Gastroesophageal sphincter (tissue), 4 donors: Measurements from ENCODE around the gene PCGF1. TPM values are rescaled to one million over a fixed set of nuclear protein-coding genes. Genes with fewer than 3 reads are reported as not detected.

Source experiments
- ATAC-seq: fragments of 150-250 bp; one replicate; pipeline ENCODE4 v1.9.1; 2016; ENCODE audit warnings: mild to moderate bottlenecking, moderate library complexity
- H3K27ac ChIP-seq, 4 donors: fragments of 200-600 bp; sonication (generic) in 3 of 4; 1 replicate in 3 of 4; 2 replicates in 1 of 4; pipeline ENCODE4 v1.5.1; 2016 to 2019
- H3K27me3 ChIP-seq: fragments of 200-600 bp; sonication (generic); one replicate; pipeline ENCODE4 v1.5.1; 2019
- H3K36me3 ChIP-seq, 2 donors: fragments of 200-600 bp; sonication (generic); one replicate each; pipeline ENCODE4 v1.5.1; 2019; ENCODE audit warnings: control low read depth in 1 of 2
- H3K4me1 ChIP-seq, 3 donors: fragments of 200-600 bp; sonication (generic); 1 replicate in 2 of 3; 2 replicates in 1 of 3; pipeline ENCODE4 v1.5.1; 2016 to 2019; ENCODE audit warnings: control low read depth in 2 of 3
- H3K4me3 ChIP-seq, 2 donors: fragments of 200-600 bp; sonication (generic); one replicate each; pipeline ENCODE4 v1.5.1; 2019; ENCODE audit warnings: mild to moderate bottlenecking in 1 of 2, moderate library complexity in 1 of 2
- H3K9me3 ChIP-seq, 3 donors: fragments of 200-600 bp; sonication (generic); one replicate each; pipeline ENCODE4 v1.5.1; 2017 to 2019; ENCODE audit warnings: control low read depth in 2 of 3
- EP300 ChIP-seq: sonication (generic); formaldehyde crosslinking; IDR thresholded peaks from one replicate; pipeline ENCODE4 v1.6.1; 2017; ENCODE audit warnings: antibody characterized with exemption, mild to moderate bottlenecking
- POLR2A ChIP-seq, 2 donors: fragments of 450-650 bp; IDR thresholded peaks; one replicate each; pipeline ENCODE4 v1.6.1; 2017; ENCODE audit warnings: antibody characterized with exemption in 2 of 2, mild to moderate bottlenecking in 2 of 2, moderate library complexity in 1 of 2
- POLR2AphosphoS5 ChIP-seq: sonication (generic); formaldehyde crosslinking; IDR thresholded peaks from one replicate; pipeline ENCODE4 v1.6.1; 2017; ENCODE audit warnings: antibody characterized with exemption
- WGBS, 2 donors: methylation state at CpG; one replicate each; pipeline ENCODE4 v1.1.5; 2018; ENCODE audit warnings: low coverage in 1 of 2; 5-methylcytosine and 5-hydroxymethylcytosine counted together
- total RNA-seq, 4 donors: library from RNA; depleted of rRNA; stranded (reverse); fragments of >200 nt; gene quantifications; one replicate each; pipeline ENCODE4 v1.1.0, GENCODE V29; 2016
- TF ChIP-seq, protein P1 (sequence below), 4 experiments: fragments of 200-600 bp in 2 of 4; fragments of 450-650 bp in 2 of 4; sonication (generic) in 1 of 4; IDR thresholded peaks; one replicate each; pipeline ENCODE4 v1.5.1; 2017 to 2019; ENCODE audit warnings: antibody characterized with exemption in 4 of 4, mild to moderate bottlenecking in 2 of 4, moderate library complexity in 2 of 4

Gene PCGF1
- total RNA-seq, 4 donors from 2014 or later: 9.6 to 24.0 (median 18.2) TPM

DNA sequence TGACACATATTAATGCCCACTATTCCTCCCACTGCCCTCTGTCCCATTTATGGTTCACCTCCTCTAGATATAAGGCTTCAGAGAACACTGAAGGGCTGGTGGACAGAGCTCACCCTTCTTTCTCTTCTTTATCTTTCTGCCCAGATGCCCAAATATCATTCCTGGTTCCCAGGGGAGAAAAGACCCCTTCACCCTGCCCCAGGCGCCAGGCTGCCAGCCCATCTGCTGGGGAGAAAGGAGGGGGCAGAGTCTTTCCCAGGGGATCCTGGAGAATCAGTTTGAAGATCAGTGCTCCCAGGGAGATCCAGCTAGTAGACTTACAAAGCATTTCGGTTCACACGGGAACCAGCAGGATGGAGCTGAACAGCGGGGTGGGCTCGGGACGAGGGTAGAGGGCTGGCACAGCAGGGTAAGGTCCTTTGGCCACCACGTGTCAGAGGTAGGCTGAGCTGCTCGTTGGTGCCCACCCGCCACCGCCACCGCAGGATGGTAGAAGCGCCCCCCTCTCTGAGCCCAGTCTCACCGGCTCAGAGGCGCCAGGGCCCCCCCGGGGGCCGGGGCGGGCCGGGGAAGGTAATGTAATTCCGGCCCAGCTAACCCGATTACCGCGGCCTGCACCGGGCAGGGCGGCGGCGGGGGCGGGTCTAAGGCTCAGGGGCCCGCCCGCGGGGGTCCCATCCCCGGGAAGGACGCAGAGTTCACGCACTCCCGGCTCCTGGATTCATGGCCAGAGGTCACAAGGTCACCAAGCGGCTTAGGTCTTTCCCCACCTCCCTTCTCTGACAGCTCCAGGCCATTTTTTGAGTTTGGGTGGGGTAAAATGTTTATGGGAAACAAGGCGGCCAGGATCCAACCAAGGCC is 5.5 kb upstream of the PCGF1 start:
- Histone ChIP-seq H3K36me3 (no peaks in the 10 kb centered on the region), H3K4me3 (no peak overlapping the region), H3K4me1 (peaks cover 0 to 43% (median 29%) of the 10 kb centered on the region in 3 donors), H3K27ac (no peak overlapping the region), H3K9me3 (no peaks in the 10 kb centered on the region), H3K27me3 (peaks cover 89% of the 10 kb centered on the region)
- no CpG with 5 or more reads among the region's 36 CpGs for WGBS, 2 donors
- TF ChIP-seq, protein P1, sequence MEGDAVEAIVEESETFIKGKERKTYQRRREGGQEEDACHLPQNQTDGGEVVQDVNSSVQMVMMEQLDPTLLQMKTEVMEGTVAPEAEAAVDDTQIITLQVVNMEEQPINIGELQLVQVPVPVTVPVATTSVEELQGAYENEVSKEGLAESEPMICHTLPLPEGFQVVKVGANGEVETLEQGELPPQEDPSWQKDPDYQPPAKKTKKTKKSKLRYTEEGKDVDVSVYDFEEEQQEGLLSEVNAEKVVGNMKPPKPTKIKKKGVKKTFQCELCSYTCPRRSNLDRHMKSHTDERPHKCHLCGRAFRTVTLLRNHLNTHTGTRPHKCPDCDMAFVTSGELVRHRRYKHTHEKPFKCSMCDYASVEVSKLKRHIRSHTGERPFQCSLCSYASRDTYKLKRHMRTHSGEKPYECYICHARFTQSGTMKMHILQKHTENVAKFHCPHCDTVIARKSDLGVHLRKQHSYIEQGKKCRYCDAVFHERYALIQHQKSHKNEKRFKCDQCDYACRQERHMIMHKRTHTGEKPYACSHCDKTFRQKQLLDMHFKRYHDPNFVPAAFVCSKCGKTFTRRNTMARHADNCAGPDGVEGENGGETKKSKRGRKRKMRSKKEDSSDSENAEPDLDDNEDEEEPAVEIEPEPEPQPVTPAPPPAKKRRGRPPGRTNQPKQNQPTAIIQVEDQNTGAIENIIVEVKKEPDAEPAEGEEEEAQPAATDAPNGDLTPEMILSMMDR (IDR thresholded peaks at IDR 0.05): no peak
- TF ChIP-seq POLR2AphosphoS5 (no peak), POLR2A (IDR thresholded peaks at IDR 0.05) (no peak), EP300 (no peak)
- ATAC-seq: no peak

DNA sequence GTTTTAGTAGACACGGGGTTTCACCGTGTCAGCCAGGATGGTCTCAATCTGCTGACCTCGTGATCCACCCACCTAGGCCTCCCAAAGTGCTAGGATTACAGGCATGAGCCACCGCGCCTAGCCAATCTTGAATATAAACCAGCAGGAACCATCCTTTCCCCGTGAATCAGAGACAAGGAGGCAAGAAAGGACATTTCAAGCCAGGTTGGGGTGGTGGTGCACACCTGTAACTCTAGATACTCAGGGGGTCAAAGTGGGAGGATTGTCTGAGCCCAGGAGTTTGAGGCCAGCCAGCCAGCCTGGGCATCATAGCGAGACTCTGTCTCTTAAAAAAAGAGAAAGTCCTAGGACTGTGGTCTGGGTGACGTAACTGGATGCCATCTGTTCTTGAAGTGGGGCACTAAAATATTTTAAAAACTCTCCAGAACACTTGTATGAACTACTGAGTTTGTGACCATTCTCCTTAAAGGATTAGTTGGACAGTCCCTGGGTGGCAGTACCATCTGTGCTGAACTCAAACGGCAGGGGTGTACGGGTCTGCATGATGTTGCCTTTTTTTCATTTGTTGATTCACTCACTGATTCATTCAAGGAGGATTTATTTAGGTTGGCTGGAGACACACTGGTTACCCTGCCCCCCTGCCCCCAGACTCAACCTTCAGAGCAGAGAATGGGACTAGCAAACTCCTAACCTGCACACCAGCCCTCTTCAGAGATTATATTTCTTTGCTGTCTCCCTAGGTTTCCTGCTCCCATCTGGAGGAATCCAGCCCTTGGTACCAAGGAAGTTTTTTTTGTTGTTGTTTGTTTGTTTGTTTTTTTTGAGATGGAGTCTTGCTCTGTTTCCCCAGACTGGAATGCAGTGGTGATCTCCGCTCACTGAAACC is 3.9 kb upstream of the PCGF1 start:
- Histone ChIP-seq H3K4me1 (peaks cover 0 to 50% (median 30%) of the 10 kb centered on the region in 3 donors), H3K9me3 (no peaks in the 10 kb centered on the region), H3K27me3 (peaks cover 76% of the 10 kb centered on the region), H3K4me3 (no peak overlapping the region), H3K27ac (no peak overlapping the region), H3K36me3 (peaks cover 0 to under 1% of the 10 kb centered on the region in 2 donors)
- no peak for ATAC-seq
- WGBS, 2 donors: 33 to 35% methylated on average over 3 to 6 of the region's 11 CpGs
- TF ChIP-seq EP300: no peak
- TF ChIP-seq POLR2A (IDR thresholded peaks at IDR 0.05): no peak
- no peak for TF ChIP-seq POLR2AphosphoS5
- TF ChIP-seq, protein P1 (IDR thresholded peaks at IDR 0.05): no peak

DNA sequence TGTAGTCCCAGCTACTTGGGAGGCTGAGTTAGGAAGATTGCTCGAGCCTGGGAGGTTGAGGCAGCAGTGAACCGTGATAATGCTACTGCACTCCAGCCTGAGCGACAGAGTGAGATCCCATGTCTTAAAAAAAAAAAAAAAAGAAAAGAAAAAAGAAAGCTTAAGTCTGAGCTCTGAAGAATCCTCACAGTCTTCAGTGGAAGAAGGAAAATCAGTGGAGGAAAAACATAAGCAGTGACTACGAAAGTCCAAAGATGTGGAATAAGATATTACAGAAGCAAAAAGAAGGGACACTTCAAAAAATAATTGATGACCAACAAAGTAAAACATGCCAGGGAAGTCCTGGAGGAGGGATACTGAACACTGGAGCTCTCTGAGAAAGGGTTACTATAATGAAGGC is 2.8 kb upstream of the PCGF1 start:
- TF ChIP-seq POLR2A (IDR thresholded peaks at IDR 0.05): no peak
- no peak for TF ChIP-seq POLR2AphosphoS5
- TF ChIP-seq EP300: no peak
- TF ChIP-seq, protein P1 (IDR thresholded peaks at IDR 0.05): no peak
- H3K9me3 ChIP-seq: no peaks in the 10 kb centered on the region
- peaks cover 0 to 50% (median 30%) of the 10 kb centered on the region in 3 donors for H3K4me1 ChIP-seq
- peaks cover 0 to 11% of the 10 kb centered on the region in 2 donors for H3K36me3 ChIP-seq
- no peak overlapping the region for H3K27ac ChIP-seq
- no peak overlapping the region for H3K4me3 ChIP-seq
- no peak for ATAC-seq
- WGBS, 2 donors: 64 to 80% methylated on average over 1 to 4 of the region's 4 CpGs
- H3K27me3 ChIP-seq: peaks cover 76% of the 10 kb centered on the region

DNA sequence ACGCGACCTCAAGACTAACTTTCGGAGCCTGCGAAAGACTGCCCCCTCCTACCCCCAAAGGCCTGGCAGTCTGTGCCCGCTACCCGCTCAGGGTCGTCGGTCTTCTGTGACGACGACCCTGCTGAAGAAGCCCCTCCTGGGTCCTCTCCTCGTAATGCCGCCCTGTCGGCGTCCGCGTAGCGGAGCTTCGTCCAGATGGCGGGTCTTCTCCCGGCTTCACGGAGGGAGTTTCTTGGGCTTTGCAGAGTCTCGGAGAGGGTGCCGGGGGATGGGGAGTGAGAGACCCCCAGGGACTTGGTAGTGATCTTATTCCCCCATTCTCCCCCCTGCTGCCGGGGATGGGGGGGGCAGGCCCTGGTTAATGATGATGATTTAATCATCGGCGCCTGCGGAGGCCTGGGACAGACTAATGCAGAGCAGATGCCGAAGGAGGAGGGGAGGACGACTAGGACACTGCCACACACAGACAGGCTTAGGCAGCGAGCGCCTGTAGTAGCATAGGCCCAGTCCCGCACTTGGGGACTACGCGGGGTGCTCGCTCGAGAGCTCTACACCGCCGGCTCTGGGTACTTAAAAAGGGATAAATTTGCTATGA is 528 bp upstream of the PCGF1 start:
- WGBS, 2 donors: 17 to 34% methylated on average over 2 to 6 of the region's 38 CpGs
- ATAC-seq: no peak
- Histone ChIP-seq H3K27me3 (peaks cover 76% of the 10 kb centered on the region), H3K9me3 (no peaks in the 10 kb centered on the region), H3K4me1 (peaks cover 0 to 50% (median 18%) of the 10 kb centered on the region in 3 donors), H3K4me3 (peak overlapping the region; percentile 86 to 92), H3K36me3 (peaks cover 0 to 22% of the 10 kb centered on the region in 2 donors), H3K27ac (peak overlapping the region; percentile 96 to 99 (median 96))
- TF ChIP-seq, protein P1 (IDR thresholded peaks at IDR 0.05): no peak
- TF ChIP-seq POLR2AphosphoS5 (no peak), EP300 (no peak)
